ENCODE results near the gene GPR153.

The GPR153 gene

DNA sequence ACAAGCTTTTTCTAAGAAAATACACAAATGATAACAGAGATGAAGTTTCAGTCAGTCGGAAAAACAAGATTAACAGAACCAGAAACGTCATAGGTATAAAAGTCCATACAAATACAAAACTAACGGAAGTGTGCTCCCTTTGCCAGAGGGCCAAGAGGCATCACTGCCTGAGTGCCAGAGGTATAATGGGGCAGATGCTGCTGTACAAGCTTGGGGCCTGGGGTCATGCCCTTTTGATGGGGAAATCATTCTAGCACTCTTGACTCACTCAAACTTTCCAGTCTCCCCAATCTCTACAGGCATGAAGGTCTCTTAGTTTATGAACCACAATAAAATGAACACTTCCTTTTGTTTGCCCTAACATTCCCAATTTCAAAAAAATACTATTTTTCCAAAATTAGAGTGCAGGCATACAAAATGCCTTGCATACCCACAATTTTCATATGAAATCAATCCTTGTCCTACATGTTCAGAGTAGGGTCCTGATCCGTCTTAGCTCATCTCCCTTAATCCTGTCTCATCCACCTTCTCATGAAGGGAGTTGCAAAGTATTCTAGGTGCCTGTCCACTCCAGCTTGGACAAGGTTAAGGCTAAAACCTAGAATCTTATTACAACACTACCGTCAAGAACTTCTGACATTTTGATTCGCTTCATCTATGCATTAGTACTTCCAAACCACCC, 63.0 kb downstream of the GPR153 start:
- DNase-seq: no peak
